HepG2 (cell line): ENCODE data around the gene SH2D3A. TPM values are rescaled to one million over a fixed set of nuclear protein-coding genes. Genes with fewer than 3 reads are reported as not detected.

Source experiments
- MIER3 ChIP-seq: IDR thresholded peaks from 2 replicates; pipeline ENCODE4 v1.6.1; 2016; ENCODE audit warnings: missing compliant biosample characterization, borderline replicate concordance
- RBM22 ChIP-seq: fragments of 200-400 bp; formaldehyde crosslinking; optimal IDR thresholded peaks from 2 replicates; pipeline ENCODE3; 2017; ENCODE audit warnings: mild to moderate bottlenecking, low read length, moderate library complexity
- SAFB2 ChIP-seq: sonication (generic); formaldehyde crosslinking; IDR thresholded peaks from 2 replicates; pipeline ENCODE4 v1.5.1; 2020; ENCODE audit warnings: missing genetic modification reagents, low read depth, mild to moderate bottlenecking, borderline replicate concordance
- SOX5 ChIP-seq: IDR thresholded peaks from 2 replicates; pipeline ENCODE4 v1.6.1; 2016; ENCODE audit warnings: borderline replicate concordance
- SPEN ChIP-seq: sonication (generic); formaldehyde crosslinking; IDR thresholded peaks from 2 replicates; pipeline ENCODE4 v1.5.1; 2020; ENCODE audit warnings: low read depth, mild to moderate bottlenecking, missing genetic modification reagents
- ZNF207 ChIP-seq: fragments of 450-650 bp; IDR thresholded peaks from 2 replicates; pipeline ENCODE4 v1.6.1; 2016; ENCODE audit warnings: antibody characterized with exemption, borderline replicate concordance
- ZNF30 ChIP-seq: sonication (generic); formaldehyde crosslinking; IDR thresholded peaks from 2 replicates; pipeline ENCODE4 v1.5.0; 2020; ENCODE audit warnings: mild to moderate bottlenecking, missing genetic modification reagents
- ZNF543 ChIP-seq: sonication (generic); formaldehyde crosslinking; IDR thresholded peaks from 2 replicates; pipeline ENCODE4 v1.4.0; 2020; ENCODE audit warnings: mild to moderate bottlenecking, missing genetic modification reagents
- polyA plus RNA-seq, 8 experiments: library from polyadenylated mRNA; depleted of rRNA in 3 of 8; stranded (reverse) in 7 of 8; unstranded in 1 of 8; fragments of >200 nt; fragmentation: Illumina TruSeq in 4 of 8; extraction: Trizol in 4 of 8; gene quantifications; 2 replicates each; pipeline versions ENCODE4 v1.2.1 to v1.2.3, GENCODE V29; 2011 to 2016; ENCODE audit warnings: low read depth in 4 of 8, missing spikeins in 1 of 8, mixed read lengths in 1 of 8; ENCODE audit not compliant: insufficient read depth in 1 of 8
- total RNA-seq, 5 experiments: library from RNA; depleted of rRNA; stranded (reverse); fragments of >200 nt; fragmentation: Illumina TruSeq; extraction: Trizol; gene quantifications; 2 replicates each; pipeline ENCODE4 v1.2.3, GENCODE V29; 2016; ENCODE audit warnings: low read depth in 1 of 5
- TF ChIP-seq, protein P1 (sequence below): sonication (generic); formaldehyde crosslinking; IDR thresholded peaks from 2 replicates; pipeline ENCODE4 v1.8.1; 2022; ENCODE audit warnings: low read depth, mild to moderate bottlenecking, missing genetic modification reagents
- TF ChIP-seq, protein P2 (sequence below): fragments of 450-650 bp; IDR thresholded peaks from 2 replicates; pipeline ENCODE4 v1.6.1; 2017; ENCODE audit warnings: mild to moderate bottlenecking
- TF ChIP-seq, protein P3 (sequence below): sonication (generic); formaldehyde crosslinking; IDR thresholded peaks from 2 replicates; pipeline ENCODE4 v1.4.0; 2020; ENCODE audit warnings: missing genetic modification reagents
- TF ChIP-seq, protein P4 (sequence below): sonication (generic); formaldehyde crosslinking; IDR thresholded peaks from 2 replicates; pipeline ENCODE4 v1.4.0; 2020; ENCODE audit warnings: mild to moderate bottlenecking, missing genetic modification reagents, borderline replicate concordance
- TF ChIP-seq, protein P5 (sequence below): IDR thresholded peaks from 2 replicates; pipeline ENCODE4 v1.6.1; 2016; ENCODE audit warnings: missing compliant biosample characterization, missing genetic modification reagents, borderline replicate concordance

SH2D3A gene
- total and polyA plus RNA-seq, 2 of the 13 experiments (the other 11 are each of a cell fraction or from before 2014, with no cell fraction given), result 1.0 to 2.2 TPM

DNA sequence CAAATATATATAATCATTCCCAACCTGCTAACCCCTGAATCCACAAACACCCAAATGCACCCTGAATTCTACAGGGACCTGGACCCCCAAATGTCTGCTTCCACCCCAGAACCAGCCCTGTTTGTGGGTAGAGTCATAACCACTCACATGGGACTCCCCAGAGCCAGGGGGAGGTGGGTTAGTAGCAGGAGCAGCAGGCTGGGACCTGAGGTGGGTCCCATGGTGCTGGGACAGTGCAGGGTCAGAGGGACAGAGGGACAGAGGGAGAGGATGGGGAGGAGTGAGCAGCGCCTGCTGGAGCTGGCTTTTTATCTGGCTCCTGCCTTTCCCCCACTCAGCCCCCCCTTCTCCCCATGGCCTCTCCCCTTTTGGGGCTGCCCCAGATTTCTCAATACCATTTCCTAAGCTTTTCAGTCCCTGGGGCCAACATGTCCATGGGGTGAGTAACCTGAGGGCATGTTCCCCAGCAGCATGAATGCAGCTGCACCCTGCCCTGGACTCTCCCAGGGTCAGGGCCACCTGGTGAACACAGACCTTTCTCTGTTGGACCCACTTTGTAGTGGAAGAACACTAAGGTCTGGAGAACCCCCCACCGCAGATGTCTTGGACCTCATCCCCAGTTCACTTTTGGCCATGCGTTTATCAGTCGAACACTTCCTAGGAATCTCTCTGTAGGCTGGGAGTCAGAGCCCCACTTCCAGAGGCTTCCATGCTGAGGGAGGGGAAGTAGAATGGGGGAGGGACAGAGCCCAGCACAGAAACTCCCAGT is 46.7 kb downstream of the SH2D3A start, which contains the start of gene C3 (continued):
- TF ChIP-seq, protein P1, sequence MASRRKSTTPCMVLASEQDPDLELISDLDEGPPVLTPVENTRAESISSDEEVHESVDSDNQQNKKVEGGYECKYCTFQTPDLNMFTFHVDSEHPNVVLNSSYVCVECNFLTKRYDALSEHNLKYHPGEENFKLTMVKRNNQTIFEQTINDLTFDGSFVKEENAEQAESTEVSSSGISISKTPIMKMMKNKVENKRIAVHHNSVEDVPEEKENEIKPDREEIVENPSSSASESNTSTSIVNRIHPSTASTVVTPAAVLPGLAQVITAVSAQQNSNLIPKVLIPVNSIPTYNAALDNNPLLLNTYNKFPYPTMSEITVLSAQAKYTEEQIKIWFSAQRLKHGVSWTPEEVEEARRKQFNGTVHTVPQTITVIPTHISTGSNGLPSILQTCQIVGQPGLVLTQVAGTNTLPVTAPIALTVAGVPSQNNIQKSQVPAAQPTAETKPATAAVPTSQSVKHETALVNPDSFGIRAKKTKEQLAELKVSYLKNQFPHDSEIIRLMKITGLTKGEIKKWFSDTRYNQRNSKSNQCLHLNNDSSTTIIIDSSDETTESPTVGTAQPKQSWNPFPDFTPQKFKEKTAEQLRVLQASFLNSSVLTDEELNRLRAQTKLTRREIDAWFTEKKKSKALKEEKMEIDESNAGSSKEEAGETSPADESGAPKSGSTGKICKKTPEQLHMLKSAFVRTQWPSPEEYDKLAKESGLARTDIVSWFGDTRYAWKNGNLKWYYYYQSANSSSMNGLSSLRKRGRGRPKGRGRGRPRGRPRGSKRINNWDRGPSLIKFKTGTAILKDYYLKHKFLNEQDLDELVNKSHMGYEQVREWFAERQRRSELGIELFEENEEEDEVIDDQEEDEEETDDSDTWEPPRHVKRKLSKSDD (CRISPR knock-in tag), result no peak
- no peak for TF ChIP-seq ZNF207
- no peak for TF ChIP-seq ZNF30 (CRISPR knock-in tag)
- no peak; the same call in 1 of the 2 replicates for TF ChIP-seq SPEN (CRISPR knock-in tag)
- 0 out of 2 replicates have a peak, but pooled peaks have one; percentile 70 for TF ChIP-seq ZNF543 (CRISPR knock-in tag)
- peak; percentile 40 for TF ChIP-seq RBM22
- TF ChIP-seq, protein P2, sequence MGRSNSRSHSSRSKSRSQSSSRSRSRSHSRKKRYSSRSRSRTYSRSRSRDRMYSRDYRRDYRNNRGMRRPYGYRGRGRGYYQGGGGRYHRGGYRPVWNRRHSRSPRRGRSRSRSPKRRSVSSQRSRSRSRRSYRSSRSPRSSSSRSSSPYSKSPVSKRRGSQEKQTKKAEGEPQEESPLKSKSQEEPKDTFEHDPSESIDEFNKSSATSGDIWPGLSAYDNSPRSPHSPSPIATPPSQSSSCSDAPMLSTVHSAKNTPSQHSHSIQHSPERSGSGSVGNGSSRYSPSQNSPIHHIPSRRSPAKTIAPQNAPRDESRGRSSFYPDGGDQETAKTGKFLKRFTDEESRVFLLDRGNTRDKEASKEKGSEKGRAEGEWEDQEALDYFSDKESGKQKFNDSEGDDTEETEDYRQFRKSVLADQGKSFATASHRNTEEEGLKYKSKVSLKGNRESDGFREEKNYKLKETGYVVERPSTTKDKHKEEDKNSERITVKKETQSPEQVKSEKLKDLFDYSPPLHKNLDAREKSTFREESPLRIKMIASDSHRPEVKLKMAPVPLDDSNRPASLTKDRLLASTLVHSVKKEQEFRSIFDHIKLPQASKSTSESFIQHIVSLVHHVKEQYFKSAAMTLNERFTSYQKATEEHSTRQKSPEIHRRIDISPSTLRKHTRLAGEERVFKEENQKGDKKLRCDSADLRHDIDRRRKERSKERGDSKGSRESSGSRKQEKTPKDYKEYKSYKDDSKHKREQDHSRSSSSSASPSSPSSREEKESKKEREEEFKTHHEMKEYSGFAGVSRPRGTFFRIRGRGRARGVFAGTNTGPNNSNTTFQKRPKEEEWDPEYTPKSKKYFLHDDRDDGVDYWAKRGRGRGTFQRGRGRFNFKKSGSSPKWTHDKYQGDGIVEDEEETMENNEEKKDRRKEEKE, result no peak
- TF ChIP-seq SAFB2 (CRISPR knock-in tag), result no peak
- TF ChIP-seq, protein P3, sequence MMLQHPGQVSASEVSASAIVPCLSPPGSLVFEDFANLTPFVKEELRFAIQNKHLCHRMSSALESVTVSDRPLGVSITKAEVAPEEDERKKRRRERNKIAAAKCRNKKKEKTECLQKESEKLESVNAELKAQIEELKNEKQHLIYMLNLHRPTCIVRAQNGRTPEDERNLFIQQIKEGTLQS, result peak; percentile 27; the same call in 1 of the 2 replicates
- TF ChIP-seq, protein P4, sequence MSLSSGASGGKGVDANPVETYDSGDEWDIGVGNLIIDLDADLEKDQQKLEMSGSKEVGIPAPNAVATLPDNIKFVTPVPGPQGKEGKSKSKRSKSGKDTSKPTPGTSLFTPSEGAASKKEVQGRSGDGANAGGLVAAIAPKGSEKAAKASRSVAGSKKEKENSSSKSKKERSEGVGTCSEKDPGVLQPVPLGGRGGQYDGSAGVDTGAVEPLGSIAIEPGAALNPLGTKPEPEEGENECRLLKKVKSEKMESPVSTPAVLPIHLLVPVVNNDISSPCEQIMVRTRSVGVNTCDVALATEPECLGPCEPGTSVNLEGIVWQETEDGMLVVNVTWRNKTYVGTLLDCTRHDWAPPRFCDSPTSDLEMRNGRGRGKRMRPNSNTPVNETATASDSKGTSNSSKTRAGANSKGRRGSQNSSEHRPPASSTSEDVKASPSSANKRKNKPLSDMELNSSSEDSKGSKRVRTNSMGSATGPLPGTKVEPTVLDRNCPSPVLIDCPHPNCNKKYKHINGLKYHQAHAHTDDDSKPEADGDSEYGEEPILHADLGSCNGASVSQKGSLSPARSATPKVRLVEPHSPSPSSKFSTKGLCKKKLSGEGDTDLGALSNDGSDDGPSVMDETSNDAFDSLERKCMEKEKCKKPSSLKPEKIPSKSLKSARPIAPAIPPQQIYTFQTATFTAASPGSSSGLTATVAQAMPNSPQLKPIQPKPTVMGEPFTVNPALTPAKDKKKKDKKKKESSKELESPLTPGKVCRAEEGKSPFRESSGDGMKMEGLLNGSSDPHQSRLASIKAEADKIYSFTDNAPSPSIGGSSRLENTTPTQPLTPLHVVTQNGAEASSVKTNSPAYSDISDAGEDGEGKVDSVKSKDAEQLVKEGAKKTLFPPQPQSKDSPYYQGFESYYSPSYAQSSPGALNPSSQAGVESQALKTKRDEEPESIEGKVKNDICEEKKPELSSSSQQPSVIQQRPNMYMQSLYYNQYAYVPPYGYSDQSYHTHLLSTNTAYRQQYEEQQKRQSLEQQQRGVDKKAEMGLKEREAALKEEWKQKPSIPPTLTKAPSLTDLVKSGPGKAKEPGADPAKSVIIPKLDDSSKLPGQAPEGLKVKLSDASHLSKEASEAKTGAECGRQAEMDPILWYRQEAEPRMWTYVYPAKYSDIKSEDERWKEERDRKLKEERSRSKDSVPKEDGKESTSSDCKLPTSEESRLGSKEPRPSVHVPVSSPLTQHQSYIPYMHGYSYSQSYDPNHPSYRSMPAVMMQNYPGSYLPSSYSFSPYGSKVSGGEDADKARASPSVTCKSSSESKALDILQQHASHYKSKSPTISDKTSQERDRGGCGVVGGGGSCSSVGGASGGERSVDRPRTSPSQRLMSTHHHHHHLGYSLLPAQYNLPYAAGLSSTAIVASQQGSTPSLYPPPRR (CRISPR knock-in tag), result peak; percentile 93
- peak; percentile 94; the same call in 1 of the 2 replicates for TF ChIP-seq MIER3 (CRISPR knock-in tag)
- peak; percentile 83 for TF ChIP-seq SOX5 (CRISPR knock-in tag)
- TF ChIP-seq, protein P5, sequence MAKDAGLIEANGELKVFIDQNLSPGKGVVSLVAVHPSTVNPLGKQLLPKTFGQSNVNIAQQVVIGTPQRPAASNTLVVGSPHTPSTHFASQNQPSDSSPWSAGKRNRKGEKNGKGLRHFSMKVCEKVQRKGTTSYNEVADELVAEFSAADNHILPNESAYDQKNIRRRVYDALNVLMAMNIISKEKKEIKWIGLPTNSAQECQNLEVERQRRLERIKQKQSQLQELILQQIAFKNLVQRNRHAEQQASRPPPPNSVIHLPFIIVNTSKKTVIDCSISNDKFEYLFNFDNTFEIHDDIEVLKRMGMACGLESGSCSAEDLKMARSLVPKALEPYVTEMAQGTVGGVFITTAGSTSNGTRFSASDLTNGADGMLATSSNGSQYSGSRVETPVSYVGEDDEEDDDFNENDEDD (CRISPR knock-in tag), result no peak
